ENCODE data around the gene XIRP2.
"Not testable (repeated sequence)": the region's sequence is repeated elsewhere in the genome, so short reads cannot be mapped to it uniquely, and the experiment has no call there.

XIRP2 gene

GRCh38 chr2:167052825-167053224, 164.5 kb downstream of the XIRP2 start:
- DNase-seq = no peak

- no peak for DNase-seq
These were observed 166.6 kb downstream of the XIRP2 start for GRCh38 chr2:167054881-167055280.

- DNase-seq = no peak
These were observed 169.2 kb downstream of the XIRP2 start for GRCh38 chr2:167057446-167057845.

GRCh38 chr2:167059173-167059572, 170.9 kb downstream of the XIRP2 start:
- no peak for DNase-seq

- no peak for DNase-seq
These were observed 181.6 kb downstream of the XIRP2 start for GRCh38 chr2:167069855-167070254.

GRCh38 chr2:167075708-167076107, 187.4 kb downstream of the XIRP2 start:
- not testable (repeated sequence) for DNase-seq

GRCh38 chr2:167098931-167099330, 210.7 kb downstream of the XIRP2 start:
- DNase-seq = not testable (repeated sequence)

- DNase-seq = no peak
These were observed 212.2 kb downstream of the XIRP2 start for GRCh38 chr2:167100506-167100905.

GRCh38 chr2:167103028-167103756, 214.9 kb downstream of the XIRP2 start:
- DNase-seq = no peak

- DNase-seq = no peak
These were observed 215.5 kb downstream of the XIRP2 start for GRCh38 chr2:167103757-167104133.

- DNase-seq = no peak
These were observed 216.4 kb downstream of the XIRP2 start for GRCh38 chr2:167104691-167105090.

GRCh38 chr2:167109682-167110081, 221.4 kb downstream of the XIRP2 start:
- DNase-seq = not testable (repeated sequence)

- no peak for DNase-seq
These were observed 222.1 kb downstream of the XIRP2 start for GRCh38 chr2:167110345-167110744.

GRCh38 chr2:167114018-167114417, 225.7 kb downstream of the XIRP2 start:
- DNase-seq = no peak

GRCh38 chr2:167115541-167115940, 227.3 kb downstream of the XIRP2 start:
- DNase-seq = no peak

GRCh38 chr2:167122389-167122788, 234.1 kb downstream of the XIRP2 start:
- DNase-seq = no peak

GRCh38 chr2:167126165-167126564, 237.9 kb downstream of the XIRP2 start:
- DNase-seq = no peak

GRCh38 chr2:167127135-167127534, 238.9 kb downstream of the XIRP2 start:
- no peak for DNase-seq

GRCh38 chr2:167128130-167128529, 239.8 kb downstream of the XIRP2 start:
- DNase-seq = no peak

GRCh38 chr2:167132066-167132465, 243.8 kb downstream of the XIRP2 start:
- no peak for DNase-seq

GRCh38 chr2:167132906-167133555, 244.8 kb downstream of the XIRP2 start:
- DNase-seq = no peak

GRCh38 chr2:167133614-167134013, 245.3 kb downstream of the XIRP2 start:
- DNase-seq = no peak

GRCh38 chr2:167134381-167135072, 246.2 kb downstream of the XIRP2 start:
- no peak for DNase-seq

- DNase-seq = no peak
These were observed 247.4 kb downstream of the XIRP2 start for GRCh38 chr2:167135706-167136105.

Measured in CD4-positive, alpha-beta T cell treated with Interleukin-1 beta for 1 hour (primary cell).